ENCODE results near the gene DTNBP1. TPM values are rescaled to one million over a fixed set of nuclear protein-coding genes. Genes with fewer than 3 reads are reported as not detected.

Gene DTNBP1
- total and polyA plus RNA-seq, 2 of the 4 experiments (the other 2 are of a cell fraction): 4.8 to 18.7 TPM

GRCh38 chr6:15618685-15619084 lies 44.1 kb downstream of the DTNBP1 start:
- peaks cover 8% of the 10 kb centered on the region for H3K4me1 ChIP-seq (ENCODE audit: control insufficient read depth, insufficient read depth, low read length)
- H3K27ac ChIP-seq (ENCODE audit: insufficient read depth, low read length): no peak overlapping the region
- no peak overlapping the region for H2AK9ac ChIP-seq (replicated peaks; ENCODE audit: low read depth, low read length, poor library complexity)
- in situ Hi-C loops (cut with MboI; ENCODE audit: low sequenced_read_pairs) (loop anchor here (25.0 kb wide), 2 partner anchors 356 to 1406 kb away; no protein-coding TSS in a partner anchor), dilution Hi-C loops (cut with HindIII; ENCODE audit: low sequenced_read_pairs, unreplicated experiment) (no loop called here), intact Hi-C loops (cut with micrococcal nuclease) (no loop called here)
- H3K9ac ChIP-seq (ENCODE audit: low read depth, low read length): no peak overlapping the region
- H2BK120ac ChIP-seq (ENCODE audit: low read depth, low read length): no peak overlapping the region
- no peak overlapping the region for H3K56ac ChIP-seq (ENCODE audit: extremely low read depth, insufficient read depth, low read length)
- no peak overlapping the region for H3K4me3 ChIP-seq (ENCODE audit: insufficient read depth, low read depth, low read length)
- TF ChIP-seq MAFK (IDR thresholded peaks at IDR 0.05; ENCODE audit: low read depth, low read length): no peak
- DNase-seq: no peak
- no peak overlapping the region for H2AK5ac ChIP-seq (ENCODE audit: low read depth, low read length)
- 100% methylated on average over 1 of the region's 6 CpGs; no CpG with 5 or more reads in 1 of the 2 experiments for WGBS, 2 experiments (ENCODE audit: extremely low coverage in 2 of 2, insufficient read length in 1 of 2)
- H3K23ac ChIP-seq (ENCODE audit: low read depth, low read length): no peak overlapping the region
- peaks cover 0 to 14% of the 10 kb centered on the region in 2 experiments for H3K79me1 ChIP-seq (ENCODE audit: low read depth in 1 of 2, low read length in 2 of 2)
- no peak overlapping the region for H3K4ac ChIP-seq (ENCODE audit: low read depth, low read length)
- peaks cover 3% of the 10 kb centered on the region; the same call in 1 of the 2 replicates for H4K20me1 ChIP-seq (ENCODE audit: insufficient read depth, low read length)
- no peak overlapping the region for H2AFZ ChIP-seq (replicated peaks; ENCODE audit: low read length, poor library complexity)
- ChIA-PET POLR2A (ENCODE audit: unreplicated experiment) (no interaction called here), CTCF (no interaction called here)
- no peak overlapping the region for H4K91ac ChIP-seq (ENCODE audit: insufficient read depth, low read depth, low read length)
- ATAC-seq (ENCODE audit: low read depth): no peak
- H3K27me3 ChIP-seq (ENCODE audit: control insufficient read depth, insufficient read depth, low read length): no peaks in the 10 kb centered on the region
- H4K5ac ChIP-seq (ENCODE audit: low read depth, low read length): no peak overlapping the region
- H3K14ac ChIP-seq (replicated peaks; ENCODE audit: low read depth, low read length): no peak overlapping the region
- H4K8ac ChIP-seq (ENCODE audit: low read depth in 2 of 2, low read length in 2 of 2): no peak overlapping the region
- H3K18ac ChIP-seq (ENCODE audit: low read depth, low read length): no peak overlapping the region
- H3K9me3 ChIP-seq (ENCODE audit: control insufficient read depth, insufficient read depth, low read length): no peaks in the 10 kb centered on the region
- 0 out of 2 replicates have a peak, but pooled peaks cover 4% of the 10 kb centered on the region for H3K36me3 ChIP-seq (ENCODE audit: control insufficient read depth, insufficient read depth, low read length)
- no peak overlapping the region for H2BK15ac ChIP-seq (ENCODE audit: low read depth, low read length)
- H3K4me2 ChIP-seq (ENCODE audit: low read depth, low read length): no peak overlapping the region
- H3K9me1 ChIP-seq (ENCODE audit: insufficient read depth, low read length): no peaks in the 10 kb centered on the region; the same call in 1 of the 2 replicates
- no peak overlapping the region for H2BK5ac ChIP-seq (ENCODE audit: low read depth, low read length, poor library complexity, severe bottlenecking)
- BruUV-seq (replicated peaks): no TSS peak
- H2BK20ac ChIP-seq (ENCODE audit: low read depth, low read length): no peak overlapping the region
